HG03571 (cell line): ENCODE results near the gene KCNJ5.
A peak's percentile ranks its signal among the peaks of the same experiment; 100 is the strongest.

Experiments used
- ATAC-seq: cut with Tn5 transposase; IDR thresholded peaks from one replicate; pipeline ENCODE4 v1.9.1; 2021; ENCODE audit not compliant: unreplicated experiment

The KCNJ5 gene

GRCh38 chr11:128890543-128891368 lies at the start of gene KCNJ5:
TSS of gene KCNJ5 (plus strand) at chr11:128891356. CDS start at chr11:128911274, 19,918 bp downstream.
- ATAC-seq = no peak

- peak; percentile 59 for ATAC-seq
Observed at GRCh38 chr11:128841461-128842072, 49.6 kb upstream of the KCNJ5 start.

GRCh38 chr11:128843198-128843785 lies 47.9 kb upstream of the KCNJ5 start:
- ATAC-seq = no peak

GRCh38 chr11:128845334-128845780 lies 45.8 kb upstream of the KCNJ5 start:
- ATAC-seq = no peak

- ATAC-seq = no peak
Observed at GRCh38 chr11:128846985-128847384, 44.2 kb upstream of the KCNJ5 start.

GRCh38 chr11:128848815-128849455 lies 42.2 kb upstream of the KCNJ5 start:
- ATAC-seq = peak; percentile 78

GRCh38 chr11:128852327-128853023 lies 38.7 kb upstream of the KCNJ5 start:
- ATAC-seq = no peak

- no peak for ATAC-seq
Observed at GRCh38 chr11:128853559-128853958, 37.6 kb upstream of the KCNJ5 start.

- no peak for ATAC-seq
Observed at GRCh38 chr11:128854841-128855240, 36.3 kb upstream of the KCNJ5 start.

GRCh38 chr11:128856241-128856640 lies 34.9 kb upstream of the KCNJ5 start:
- ATAC-seq = no peak

GRCh38 chr11:128857341-128857740 lies 33.8 kb upstream of the KCNJ5 start:
- no peak for ATAC-seq

- ATAC-seq = peak; percentile 89
Observed at GRCh38 chr11:128859563-128860441, 31.4 kb upstream of the KCNJ5 start.

- no peak for ATAC-seq
Observed at GRCh38 chr11:128860571-128861361, 30.4 kb upstream of the KCNJ5 start.

GRCh38 chr11:128862406-128862805 lies 28.8 kb upstream of the KCNJ5 start:
- ATAC-seq = no peak

- no peak for ATAC-seq
Observed at GRCh38 chr11:128862908-128863660, 28.1 kb upstream of the KCNJ5 start.

- no peak for ATAC-seq
Observed at GRCh38 chr11:128865490-128865889, 25.7 kb upstream of the KCNJ5 start.

GRCh38 chr11:128867277-128867676 lies 23.9 kb upstream of the KCNJ5 start, which contains the start of gene KCNJ1:
TSS of gene KCNJ1 (minus strand) at chr11:128867296. CDS start at chr11:128840243, 27,053 bp downstream.
- no peak for ATAC-seq
